HG03457 (cell line): ENCODE results near the gene FGFR2.

Experiments used
- ATAC-seq: cut with Tn5 transposase; IDR thresholded peaks from one replicate; pipeline ENCODE4 v1.9.1; 2021; ENCODE audit warnings: moderate number of reproducible peaks; ENCODE audit not compliant: unreplicated experiment

The FGFR2 gene

DNA sequence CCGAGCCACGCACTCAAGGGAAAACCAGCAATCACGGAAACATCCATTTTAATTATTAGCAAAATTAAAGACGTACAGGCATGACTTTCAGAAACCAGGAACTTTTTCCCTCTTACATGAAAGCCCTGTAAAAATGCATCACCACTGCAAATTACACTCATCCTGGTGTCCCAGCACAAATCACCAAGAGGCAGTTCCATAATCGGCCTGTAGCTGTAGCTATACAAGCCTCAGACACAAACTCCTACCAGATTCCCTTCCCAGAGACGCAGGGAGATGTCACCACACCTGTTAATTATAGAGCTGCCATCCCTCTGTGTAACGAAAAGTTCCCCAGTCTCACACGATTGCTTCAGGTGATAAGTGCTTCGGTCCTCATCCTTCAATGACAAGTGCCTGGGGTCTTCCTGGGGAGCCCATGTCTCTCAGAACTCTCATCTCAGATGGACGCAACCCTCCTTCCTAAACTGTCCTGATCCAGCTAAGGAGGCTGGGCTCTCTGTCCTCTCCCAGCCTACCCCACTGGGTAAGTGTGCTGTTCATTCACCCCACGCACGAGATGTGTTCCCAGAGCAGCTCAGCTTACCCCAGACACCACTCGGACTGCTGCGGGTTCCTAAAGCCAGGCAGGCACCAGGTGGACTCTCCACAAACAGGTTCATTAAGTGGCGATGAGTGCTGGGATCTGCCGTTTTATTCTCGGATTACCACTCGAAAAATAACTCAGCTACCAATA, 5.9 kb downstream of the FGFR2 start:
- no peak for ATAC-seq

- ATAC-seq, result no peak
These were observed 7.1 kb downstream of the FGFR2 start for GRCh38 chr10:121591186-121591585.

DNA sequence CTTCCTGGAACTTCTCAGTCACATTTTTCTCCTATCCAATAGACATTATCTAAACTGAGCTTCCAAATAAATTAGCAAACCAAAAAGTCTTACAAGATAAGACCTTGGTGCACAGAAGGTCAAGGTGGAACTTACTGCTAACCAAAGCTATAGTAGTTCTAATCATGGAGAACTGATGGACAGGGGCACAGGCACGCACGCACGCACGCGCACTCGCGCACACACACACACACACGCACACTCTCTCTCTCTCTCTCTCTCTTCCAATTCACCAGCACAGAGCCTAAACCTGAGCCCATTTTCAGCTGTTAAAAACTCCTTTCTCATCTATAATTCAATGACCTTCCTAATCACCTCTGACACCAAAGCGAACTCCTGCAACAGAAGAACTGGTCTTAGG, 7.5 kb downstream of the FGFR2 start:
- no peak for ATAC-seq

GRCh38 chr10:121589553-121589952, 8.7 kb downstream of the FGFR2 start:
- no peak for ATAC-seq

DNA sequence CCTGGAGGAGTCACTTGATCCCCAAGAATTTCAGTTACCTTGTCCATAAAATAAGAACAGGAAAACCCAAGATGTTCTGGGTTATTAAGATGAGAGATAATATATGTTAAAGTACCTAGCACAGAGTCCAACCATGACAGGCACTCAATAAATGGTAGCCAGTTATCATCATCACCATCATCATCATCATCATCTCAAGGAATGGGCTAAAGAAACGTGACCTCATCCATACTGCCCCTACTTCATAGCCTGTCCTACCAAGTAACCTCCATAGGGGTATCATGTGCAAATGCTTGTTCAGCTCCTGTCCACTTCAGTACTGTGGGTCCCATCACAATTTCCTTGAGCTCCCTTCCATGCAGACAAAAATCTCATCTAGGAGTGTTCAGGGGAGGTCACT, 14.4 kb downstream of the FGFR2 start:
- ATAC-seq, result no peak

- no peak for ATAC-seq
These were observed 15.0 kb downstream of the FGFR2 start for GRCh38 chr10:121583258-121583657.

- ATAC-seq, result no peak
These were observed 17.7 kb downstream of the FGFR2 start for GRCh38 chr10:121580276-121581116.

- ATAC-seq, result no peak
These were observed 18.6 kb downstream of the FGFR2 start for GRCh38 chr10:121579656-121580055.

- ATAC-seq, result no peak
These were observed 19.3 kb downstream of the FGFR2 start for GRCh38 chr10:121578965-121579364.

DNA sequence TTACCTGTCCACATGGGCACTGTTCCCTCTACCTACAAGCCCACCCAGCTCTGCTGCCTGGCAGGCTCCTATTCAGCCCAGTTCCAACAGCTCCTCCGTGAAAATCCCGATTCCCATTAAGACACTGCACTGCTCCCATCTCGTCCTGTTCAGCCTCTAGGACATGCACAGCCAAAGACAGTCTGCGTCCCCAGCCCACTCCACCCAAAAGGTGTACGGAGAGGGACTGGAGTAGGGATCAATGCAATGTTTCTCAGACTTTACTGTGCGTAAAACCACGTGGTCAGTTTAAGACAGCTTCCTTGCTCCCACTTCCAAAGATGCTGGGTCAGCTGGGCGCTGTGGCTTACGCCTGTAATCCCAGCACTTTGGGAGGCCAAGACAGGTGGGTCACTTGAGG, 19.9 kb downstream of the FGFR2 start:
- no peak for ATAC-seq

DNA sequence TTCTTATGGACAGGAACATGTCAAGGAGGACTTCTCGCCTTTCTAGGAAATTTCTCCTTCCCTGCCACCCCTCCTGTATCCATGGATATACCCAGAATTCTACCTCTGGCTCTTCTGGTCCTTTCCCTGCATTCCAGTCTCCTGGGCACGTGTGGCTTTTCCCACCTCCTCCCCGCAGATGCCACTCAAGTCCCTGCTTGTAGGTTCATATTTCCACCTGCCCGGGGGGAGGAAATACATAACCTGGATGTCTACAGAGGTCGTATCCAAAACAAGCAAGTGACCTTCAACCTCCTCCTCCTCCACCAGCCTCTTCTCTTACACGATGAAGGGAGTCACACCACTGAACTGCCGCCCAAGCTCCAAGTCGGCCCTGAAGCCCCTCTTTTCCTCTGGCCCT, 20.7 kb downstream of the FGFR2 start:
- no peak for ATAC-seq

GRCh38 chr10:121576139-121576538, 22.1 kb downstream of the FGFR2 start:
- no peak for ATAC-seq

DNA sequence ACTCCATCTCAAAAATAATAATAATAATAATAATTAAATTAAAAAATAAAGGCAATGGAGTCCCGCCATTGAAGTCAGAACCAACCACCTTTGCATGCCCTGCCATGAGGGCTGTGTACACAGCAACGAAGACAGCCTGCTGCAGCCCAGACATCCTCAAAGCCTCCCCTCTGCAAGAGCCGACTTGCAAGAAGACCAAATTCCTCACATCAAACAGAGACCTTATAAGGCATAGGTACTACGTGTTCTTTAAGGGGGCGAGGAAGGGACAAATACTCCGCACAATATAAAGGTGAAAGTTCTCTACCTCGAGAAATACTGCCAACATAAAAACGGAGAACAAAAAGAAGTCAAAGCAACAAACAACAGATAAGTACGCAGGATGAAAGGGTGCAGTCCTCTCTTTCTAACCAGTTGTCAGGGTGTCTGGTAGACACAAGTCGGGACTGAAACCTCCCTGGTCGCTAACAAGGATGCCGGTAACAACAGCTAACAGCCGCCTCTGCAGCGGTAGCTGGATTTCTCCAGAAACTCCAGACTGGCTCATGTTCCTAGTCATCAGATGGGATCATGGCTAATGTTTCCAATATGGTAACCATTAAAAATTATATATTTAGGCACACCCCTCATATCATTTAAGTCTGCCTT, 23.6 kb downstream of the FGFR2 start:
- no peak for ATAC-seq

DNA sequence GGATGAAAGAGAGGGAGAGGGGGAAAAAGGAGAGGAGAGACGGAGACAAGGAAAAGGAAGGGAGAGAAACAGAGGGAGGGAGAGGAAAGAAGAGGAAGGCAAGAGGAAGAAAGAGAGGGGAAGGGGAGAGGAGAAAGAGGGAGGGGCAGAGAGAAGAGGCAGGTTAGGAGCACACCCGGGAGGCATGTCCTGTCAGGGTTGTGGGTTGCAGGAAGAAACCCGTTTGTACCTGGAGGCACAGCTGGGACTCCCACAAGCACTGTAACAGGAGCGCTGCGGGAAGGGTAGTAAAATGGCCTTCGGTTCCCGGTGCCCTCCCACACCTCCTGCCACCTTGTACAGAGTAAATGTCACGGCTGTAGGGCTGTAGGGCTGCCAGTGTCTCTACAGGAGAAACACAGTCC, 24.7 kb downstream of the FGFR2 start:
- no peak for ATAC-seq

DNA sequence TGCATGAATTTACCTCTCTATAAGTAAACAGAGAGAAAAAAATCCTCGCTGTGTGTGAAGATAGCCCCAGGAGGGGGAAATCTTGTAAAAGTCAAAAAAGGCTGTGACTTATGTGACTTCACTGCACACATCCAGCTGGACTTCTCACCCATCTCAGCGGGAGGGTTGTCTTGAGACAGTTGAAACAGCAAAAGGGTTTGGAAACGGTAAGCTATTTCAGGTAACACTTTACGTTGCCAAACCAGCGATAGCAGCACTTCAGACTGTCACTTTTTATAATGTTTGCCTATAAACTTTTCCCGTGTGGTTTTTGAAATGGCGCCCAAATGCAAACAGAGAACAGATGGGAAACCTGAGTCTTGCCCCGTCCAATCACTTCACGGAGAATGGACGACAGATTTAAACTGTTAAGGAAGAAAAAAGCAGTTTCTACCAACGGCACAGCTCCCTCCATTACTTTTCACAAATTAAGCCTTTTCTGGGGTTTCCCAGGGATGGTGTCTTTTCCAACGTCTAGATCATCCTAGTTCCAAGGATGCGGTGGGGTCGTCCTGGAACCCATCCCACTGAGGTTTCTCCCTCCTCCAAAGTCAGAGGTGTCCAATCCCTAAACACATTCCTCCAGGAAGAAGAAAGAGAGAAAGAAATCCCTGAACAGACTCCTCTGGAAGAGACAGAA, 25.2 kb downstream of the FGFR2 start:
- no peak for ATAC-seq

DNA sequence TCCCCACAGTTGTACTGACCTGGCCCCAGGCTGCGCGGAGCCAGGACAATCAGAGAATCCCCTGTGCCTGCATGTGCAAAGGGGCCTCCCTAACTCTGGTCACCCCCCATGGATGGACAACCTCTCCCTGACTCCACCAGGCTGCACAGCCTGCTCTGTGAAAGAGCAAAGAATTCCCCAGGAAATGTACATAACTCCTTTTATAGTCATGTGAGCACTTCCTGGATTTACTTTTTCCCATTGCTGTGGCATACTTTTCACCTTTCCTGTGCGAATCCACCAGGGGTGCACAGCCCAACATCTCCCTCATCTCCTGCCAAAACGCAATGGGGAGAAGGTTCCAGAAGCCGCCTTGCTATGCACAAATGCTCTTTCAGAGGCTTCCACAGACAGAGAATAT, 27.9 kb downstream of the FGFR2 start:
- no peak for ATAC-seq

DNA sequence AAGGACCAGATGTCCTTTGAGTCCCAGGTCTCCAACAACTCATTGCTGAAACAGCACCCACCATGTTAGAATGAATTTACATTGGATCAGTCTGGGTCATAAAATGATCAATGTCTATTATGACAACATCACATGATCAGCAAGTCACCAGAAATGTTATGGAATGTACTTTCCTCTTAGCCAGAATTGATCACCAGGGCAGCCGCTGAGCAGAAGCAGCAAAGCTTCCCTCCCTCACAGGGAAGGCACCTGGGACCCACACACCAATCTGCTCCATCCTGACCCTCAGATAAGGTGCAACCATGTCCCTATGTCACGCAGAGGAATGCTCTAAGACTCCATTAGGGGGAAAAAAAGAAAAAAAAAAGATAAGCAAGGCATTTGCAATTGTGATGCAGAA, 30.0 kb downstream of the FGFR2 start:
- no peak for ATAC-seq

- no peak for ATAC-seq
These were observed 30.7 kb downstream of the FGFR2 start for GRCh38 chr10:121567569-121567968.

DNA sequence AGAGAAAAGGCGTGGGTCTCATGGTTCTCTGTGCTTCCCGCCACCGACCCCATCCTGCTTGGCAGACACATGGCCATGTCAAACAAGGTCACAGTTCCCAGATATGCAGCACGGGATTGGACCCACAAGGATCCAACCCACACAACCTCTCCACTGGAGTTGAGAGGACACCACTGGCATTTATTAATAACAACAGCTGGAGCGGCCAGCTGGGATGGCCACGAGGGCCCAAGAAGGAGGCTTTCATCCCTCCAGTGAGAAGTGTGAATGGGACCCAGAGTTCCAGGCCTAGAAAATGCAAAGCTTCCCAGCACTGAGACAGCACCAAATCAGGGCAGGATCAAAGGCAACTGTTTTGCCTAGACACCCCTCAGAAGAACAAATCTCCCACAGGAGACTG, 31.5 kb downstream of the FGFR2 start:
- ATAC-seq, result no peak

- ATAC-seq, result no peak
These were observed 38.8 kb downstream of the FGFR2 start for GRCh38 chr10:121559326-121560026.

- no peak for ATAC-seq
These were observed 40.0 kb downstream of the FGFR2 start for GRCh38 chr10:121558238-121558637.
